Thyroid gland (tissue), 4 donors: ENCODE results near the gene TMEM69.

ENCODE experiments used
- CTCF ChIP-seq, 6 experiments: fragments of 200-600 bp in 3 of 6; fragments of 450-650 bp in 3 of 6; sonication (generic) in 3 of 6; IDR thresholded peaks; one replicate each; pipeline ENCODE4 v1.5.1; 2016 to 2019; ENCODE audit warnings: antibody characterized with exemption in 6 of 6, mild to moderate bottlenecking in 2 of 6, inconsistent platforms in 1 of 6, moderate library complexity in 1 of 6
- POLR2A ChIP-seq, 2 donors: fragments of 450-650 bp; IDR thresholded peaks; one replicate each; pipeline ENCODE4 v1.6.1; 2017; ENCODE audit warnings: antibody characterized with exemption in 2 of 2, mild to moderate bottlenecking in 2 of 2, moderate library complexity in 1 of 2

DNA sequence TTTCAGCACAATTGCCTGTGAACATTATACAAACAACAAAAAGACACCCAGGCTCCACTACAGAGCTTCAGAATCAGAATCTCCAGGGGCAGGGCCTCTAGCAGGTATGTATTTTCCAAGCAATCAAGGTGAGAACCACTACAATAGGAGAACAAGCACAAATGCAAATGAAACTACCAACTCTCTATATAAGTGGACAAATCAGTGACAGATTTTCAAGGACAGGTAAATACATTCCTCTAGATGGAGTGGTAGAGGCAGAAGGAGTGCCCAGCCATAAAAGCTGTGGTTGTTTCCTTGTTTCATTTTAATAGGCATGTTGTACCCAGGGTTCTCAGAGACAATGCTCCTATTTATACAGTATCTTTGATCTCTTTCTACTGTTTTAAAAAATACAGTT is 44.0 kb upstream of the TMEM69 start:
- TF ChIP-seq POLR2A (IDR thresholded peaks at IDR 0.05) (no peak), CTCF (IDR thresholded peaks at IDR 0.05) (peak in 4 of 6 experiments; percentile 20 to 40 (median 35))
